Fibroblast of lung (primary cell): ENCODE data around the gene DONSON.

Experiments used
- EZH2 ChIP-seq: IDR thresholded peaks from 2 replicates; pipeline ENCODE4 v1.5.1; 2012; ENCODE audit warnings: low read length, control low read depth, mild to moderate bottlenecking; ENCODE audit errors: missing control alignments
- TF ChIP-seq, protein P1 (sequence below), 2 donors: IDR thresholded peaks in 1 of 2; conservative IDR thresholded peaks in 1 of 2; 1 replicate in 1 of 2; 2 replicates in 1 of 2; pipeline ENCODE4 v1.5.1; 2011 to 2012; ENCODE audit warnings: low read length in 2 of 2, control low read depth in 1 of 2, inconsistent platforms in 1 of 2, low read depth in 1 of 2, mild to moderate bottlenecking in 1 of 2

DNA sequence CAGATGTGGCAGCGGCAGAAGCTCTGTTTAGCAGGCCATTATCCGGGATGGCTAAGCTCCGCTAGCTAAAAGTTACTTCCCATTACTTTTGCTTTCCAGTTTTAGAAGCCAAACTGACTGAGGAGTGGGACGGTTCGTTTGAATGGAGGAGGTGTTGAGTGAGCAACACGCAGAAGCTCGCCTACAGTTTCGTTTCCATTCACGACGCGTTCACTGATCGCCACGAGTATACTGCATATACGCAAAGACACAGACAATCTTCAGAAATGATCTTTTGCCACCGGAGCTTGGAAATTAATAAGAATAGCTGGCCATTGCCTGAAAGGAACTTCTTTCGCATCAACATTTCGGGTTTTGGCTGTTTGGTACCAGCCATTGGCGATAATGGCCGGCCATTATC, 31.0 kb downstream of the DONSON start:
- no peak for TF ChIP-seq EZH2
- TF ChIP-seq, protein P1, sequence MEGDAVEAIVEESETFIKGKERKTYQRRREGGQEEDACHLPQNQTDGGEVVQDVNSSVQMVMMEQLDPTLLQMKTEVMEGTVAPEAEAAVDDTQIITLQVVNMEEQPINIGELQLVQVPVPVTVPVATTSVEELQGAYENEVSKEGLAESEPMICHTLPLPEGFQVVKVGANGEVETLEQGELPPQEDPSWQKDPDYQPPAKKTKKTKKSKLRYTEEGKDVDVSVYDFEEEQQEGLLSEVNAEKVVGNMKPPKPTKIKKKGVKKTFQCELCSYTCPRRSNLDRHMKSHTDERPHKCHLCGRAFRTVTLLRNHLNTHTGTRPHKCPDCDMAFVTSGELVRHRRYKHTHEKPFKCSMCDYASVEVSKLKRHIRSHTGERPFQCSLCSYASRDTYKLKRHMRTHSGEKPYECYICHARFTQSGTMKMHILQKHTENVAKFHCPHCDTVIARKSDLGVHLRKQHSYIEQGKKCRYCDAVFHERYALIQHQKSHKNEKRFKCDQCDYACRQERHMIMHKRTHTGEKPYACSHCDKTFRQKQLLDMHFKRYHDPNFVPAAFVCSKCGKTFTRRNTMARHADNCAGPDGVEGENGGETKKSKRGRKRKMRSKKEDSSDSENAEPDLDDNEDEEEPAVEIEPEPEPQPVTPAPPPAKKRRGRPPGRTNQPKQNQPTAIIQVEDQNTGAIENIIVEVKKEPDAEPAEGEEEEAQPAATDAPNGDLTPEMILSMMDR (conservative IDR thresholded peaks at IDR 0.05 in 1 of 2, IDR thresholded peaks at IDR 0.05 in 1 of 2; ENCODE audit: low read depth in 1 of 2, low read length in 2 of 2), result no peak
